Measurements from ENCODE around the gene DGCR2.

DNA sequence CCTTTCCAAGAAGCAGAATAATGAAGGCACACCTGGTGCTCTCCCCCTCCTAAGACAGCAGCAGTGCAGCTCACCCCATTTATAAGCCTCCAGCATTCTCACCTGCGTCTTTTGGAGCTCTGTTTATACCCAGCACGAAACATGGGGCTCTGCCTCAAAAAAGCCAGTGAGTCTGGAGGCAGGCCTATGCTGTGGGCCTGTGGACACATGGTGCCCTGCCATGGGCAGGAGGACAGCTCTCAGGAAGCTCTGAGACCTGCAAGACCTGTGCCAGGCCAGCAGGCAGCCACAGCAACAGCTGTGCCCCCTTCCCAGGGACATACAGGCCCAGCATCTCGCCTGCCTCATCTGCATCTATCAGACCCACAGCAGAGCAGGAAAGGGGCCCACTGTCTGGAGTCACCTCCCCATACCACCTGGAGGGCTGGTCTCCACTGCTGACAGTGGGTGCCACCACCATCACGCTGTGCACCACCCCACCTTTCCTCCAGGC lies 64.2 kb downstream of the DGCR2 start:
- TF ChIP-seq, protein P1, sequence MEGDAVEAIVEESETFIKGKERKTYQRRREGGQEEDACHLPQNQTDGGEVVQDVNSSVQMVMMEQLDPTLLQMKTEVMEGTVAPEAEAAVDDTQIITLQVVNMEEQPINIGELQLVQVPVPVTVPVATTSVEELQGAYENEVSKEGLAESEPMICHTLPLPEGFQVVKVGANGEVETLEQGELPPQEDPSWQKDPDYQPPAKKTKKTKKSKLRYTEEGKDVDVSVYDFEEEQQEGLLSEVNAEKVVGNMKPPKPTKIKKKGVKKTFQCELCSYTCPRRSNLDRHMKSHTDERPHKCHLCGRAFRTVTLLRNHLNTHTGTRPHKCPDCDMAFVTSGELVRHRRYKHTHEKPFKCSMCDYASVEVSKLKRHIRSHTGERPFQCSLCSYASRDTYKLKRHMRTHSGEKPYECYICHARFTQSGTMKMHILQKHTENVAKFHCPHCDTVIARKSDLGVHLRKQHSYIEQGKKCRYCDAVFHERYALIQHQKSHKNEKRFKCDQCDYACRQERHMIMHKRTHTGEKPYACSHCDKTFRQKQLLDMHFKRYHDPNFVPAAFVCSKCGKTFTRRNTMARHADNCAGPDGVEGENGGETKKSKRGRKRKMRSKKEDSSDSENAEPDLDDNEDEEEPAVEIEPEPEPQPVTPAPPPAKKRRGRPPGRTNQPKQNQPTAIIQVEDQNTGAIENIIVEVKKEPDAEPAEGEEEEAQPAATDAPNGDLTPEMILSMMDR (conservative IDR thresholded peaks at IDR 0.05): no peak
- TF ChIP-seq ZFX (IDR thresholded peaks at IDR 0.05): no peak

Data from C4-2B (cell line).